Hippocampal formation (tissue), 2 donors: ENCODE results near the gene STXBP3.

ENCODE experiments used
- DNase-seq, 2 donors: peaks; one replicate each; lab custom pipeline; 2025; lab: John Stamatoyannopoulos, UW

Gene STXBP3

DNA sequence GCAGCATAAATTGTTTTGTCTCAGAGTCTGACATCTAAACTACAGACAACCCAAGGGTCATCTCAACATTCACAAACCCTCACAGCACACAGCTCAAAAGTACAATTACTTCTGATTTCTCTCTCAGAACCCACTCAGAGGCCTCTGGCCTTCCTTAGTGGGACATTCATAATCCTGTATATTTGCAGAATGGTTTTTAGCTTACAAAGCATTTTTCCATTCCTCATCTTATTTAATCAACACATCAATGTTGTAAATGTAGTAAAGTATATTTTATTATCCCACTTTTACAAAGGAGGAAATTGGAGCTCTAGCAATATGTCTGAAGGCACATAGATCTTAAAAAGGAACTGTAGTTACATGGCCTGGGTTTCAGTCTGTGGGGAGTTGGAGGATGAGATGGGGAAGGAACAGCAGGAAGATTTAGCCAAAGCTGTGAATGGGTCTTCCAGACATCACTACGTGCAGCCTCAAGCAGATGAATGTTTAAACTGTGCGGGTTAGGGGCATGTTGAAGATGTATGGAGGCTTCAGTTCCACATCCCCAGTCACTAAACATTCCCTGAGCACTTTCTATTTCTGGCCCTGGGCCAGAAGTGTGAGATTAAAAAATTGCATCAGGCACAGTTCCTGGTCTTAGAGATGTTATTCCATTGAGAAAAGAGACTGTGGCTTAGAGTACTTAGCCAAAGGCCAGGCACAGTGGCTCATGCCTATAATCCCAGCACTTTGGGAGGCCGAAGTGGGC lies 97.1 kb downstream of the STXBP3 start:
- DNase-seq, result no peak

DNA sequence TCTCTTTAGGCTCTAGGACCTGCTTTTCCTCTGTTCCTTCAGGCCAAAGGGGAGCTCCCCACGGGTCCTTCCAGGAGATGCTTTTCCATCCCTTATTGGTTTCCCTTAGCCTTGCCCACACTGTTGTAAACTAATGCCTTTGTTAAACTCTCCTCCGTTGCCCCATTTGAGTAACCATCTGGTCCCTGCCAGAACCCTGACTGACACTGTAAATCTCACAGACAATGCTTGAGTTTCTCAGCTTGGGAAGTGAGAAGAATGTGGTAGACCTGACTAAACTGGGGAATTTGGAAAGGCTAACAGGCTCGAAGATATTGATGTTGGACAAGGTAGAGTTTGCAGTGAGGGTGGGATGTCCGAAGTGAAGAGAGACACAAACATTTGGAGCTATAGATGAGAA lies 99.0 kb downstream of the STXBP3 start:
- no peak for DNase-seq

GRCh38 chr1:108845991-108846390 lies 99.5 kb downstream of the STXBP3 start:
- DNase-seq, result no peak

- no peak for DNase-seq
Observed at GRCh38 chr1:108847494-108847893, 101.0 kb downstream of the STXBP3 start.

DNA sequence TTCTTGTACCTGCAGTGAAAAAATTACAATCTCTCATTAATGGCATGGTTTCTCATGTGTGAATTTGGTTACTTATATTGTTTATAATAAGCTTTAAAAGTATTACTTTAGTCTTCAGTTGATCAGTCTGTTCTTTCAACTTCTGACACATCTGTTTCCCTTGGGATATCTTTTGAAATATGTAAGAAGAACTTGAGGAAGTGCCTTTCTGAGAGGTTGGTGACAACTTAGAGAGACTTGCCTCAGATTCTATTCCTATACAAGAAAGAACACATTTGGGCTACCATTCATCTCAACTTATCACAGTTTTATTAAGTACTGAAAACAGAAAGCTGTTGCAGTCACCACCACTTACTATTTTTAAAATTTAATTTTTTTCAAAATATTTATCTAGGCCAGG lies 102.3 kb downstream of the STXBP3 start:
- no peak for DNase-seq

- DNase-seq, result no peak
Observed at GRCh38 chr1:108850929-108851328, 104.5 kb downstream of the STXBP3 start.

DNA sequence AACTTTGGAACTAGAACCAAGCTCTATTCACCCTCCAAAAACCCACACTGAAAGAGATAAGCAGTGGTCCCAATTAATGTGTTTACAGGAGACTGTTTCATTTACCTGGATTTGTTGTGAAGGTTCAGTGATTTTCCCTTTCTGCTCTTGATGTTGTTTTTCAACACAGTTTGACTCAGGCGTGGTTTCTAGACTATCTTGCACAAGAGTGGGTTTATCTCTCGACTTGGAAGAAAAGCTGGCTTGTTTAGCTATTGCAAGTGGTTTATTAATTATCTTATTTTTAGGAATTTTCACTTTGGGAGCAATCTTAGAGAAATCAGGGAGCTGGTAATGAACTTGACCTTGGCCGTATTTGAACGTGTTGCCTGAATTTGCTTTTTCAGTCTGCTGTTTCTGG lies 105.1 kb downstream of the STXBP3 start:
- no peak for DNase-seq

- DNase-seq, result peak in 1 of 2 donors; percentile 63
Observed at GRCh38 chr1:108852221-108852975, 105.9 kb downstream of the STXBP3 start.

- no peak for DNase-seq
Observed at GRCh38 chr1:108854221-108855019, 107.9 kb downstream of the STXBP3 start.

- DNase-seq, result no peak
Observed at GRCh38 chr1:108856994-108857393, 110.5 kb downstream of the STXBP3 start, which contains the start of gene AKNAD1. Gene AKNAD1 (minus strand): TSS chr1:108857094. CDS start chr1:108852664, 4,430 bp downstream.

- DNase-seq, result no peak
Observed at GRCh38 chr1:108858230-108858950, 111.9 kb downstream of the STXBP3 start.
